Measurements from ENCODE around the gene HOXA9.

The HOXA9 gene

GRCh38 chr7:27163288-27164044, 1.9 kb downstream of the HOXA9 start:
- no peak for DNase-seq

- no peak for DNase-seq
Observed at GRCh38 chr7:27162561-27163287, 2.6 kb downstream of the HOXA9 start.

GRCh38 chr7:27161721-27162560, 3.4 kb downstream of the HOXA9 start:
- DNase-seq = no peak

- DNase-seq = no peak
Observed at GRCh38 chr7:27161214-27161720, 4.1 kb downstream of the HOXA9 start.

- DNase-seq = peak; percentile 86
Observed at GRCh38 chr7:27160546-27161213, 4.7 kb downstream of the HOXA9 start.

GRCh38 chr7:27160145-27160545, 5.2 kb downstream of the HOXA9 start:
- DNase-seq = no peak

- DNase-seq = no peak
Observed at GRCh38 chr7:27159266-27160144, 5.8 kb downstream of the HOXA9 start.

GRCh38 chr7:27158436-27159265, 6.7 kb downstream of the HOXA9 start:
- DNase-seq = no peak

GRCh38 chr7:27157702-27158431, 7.5 kb downstream of the HOXA9 start:
- DNase-seq = no peak

GRCh38 chr7:27156916-27157701, 8.2 kb downstream of the HOXA9 start:
- no peak for DNase-seq

GRCh38 chr7:27156508-27156898, 8.8 kb downstream of the HOXA9 start, which contains the start of gene HOXA7:
HOXA7 (minus strand) TSS chr7:27156675; CDS start chr7:27156545, 130 bp downstream.
- no peak for DNase-seq

- DNase-seq = no peak
Observed at GRCh38 chr7:27155816-27156507, 9.4 kb downstream of the HOXA9 start.

- DNase-seq = no peak
Observed at GRCh38 chr7:27154901-27155815, 10.2 kb downstream of the HOXA9 start.

GRCh38 chr7:27154369-27154768, 11.0 kb downstream of the HOXA9 start:
- no peak for DNase-seq

- DNase-seq = no peak
Observed at GRCh38 chr7:27153526-27153925, 11.8 kb downstream of the HOXA9 start.

- DNase-seq = no peak
Observed at GRCh38 chr7:27152816-27153442, 12.4 kb downstream of the HOXA9 start.

Measured in activated gamma-delta T cell treated with Interleukin-2 at 50 U/mL for 16 hours (primary cell).